ENCODE data around the gene IDI2. TPM values are rescaled to one million over a fixed set of nuclear protein-coding genes. Genes with fewer than 3 reads are reported as not detected.
"Not testable (repeated sequence)": the region's sequence is repeated elsewhere in the genome, so short reads cannot be mapped to it uniquely, and the experiment has no call there.

Gene IDI2
- total RNA-seq, 2 donors from 2014 or later, result not detected

- TF ChIP-seq CTCF (IDR thresholded peaks at IDR 0.05) (no peak), POLR2AphosphoS5 (IDR thresholded peaks at IDR 0.05) (no peak), POLR2A (IDR thresholded peaks at IDR 0.05) (no peak)
- intact Hi-C loops (cut with DNase I), result loop anchor here (5.0 kb wide), 1 partner anchor 113 kb away; the partner anchor contains the start of gene LARP4B
- Histone ChIP-seq H3K27me3 (replicated peaks; ENCODE audit: insufficient read depth) (no peaks in the 10 kb centered on the region), H3K4me3 (no peak overlapping the region), H3K9me3 (no peaks in the 10 kb centered on the region), H3K27ac (no peak overlapping the region), H3K4me1 (replicated peaks) (peaks cover 3% of the 10 kb centered on the region), H3K36me3 (no peaks in the 10 kb centered on the region)
- no peak for DNase-seq (ENCODE audit: low spot score)
- WGBS, result 83% methylated on average over 4 of the region's 4 CpGs
Measured at GRCh38 chr10:1044964-1045363, 19.3 kb upstream of the IDI2 start.

- intact Hi-C loops (cut with DNase I), result no loop called here
- Histone ChIP-seq H3K4me1 (replicated peaks) (peaks cover 3% of the 10 kb centered on the region), H3K4me3 (no peak overlapping the region), H3K9me3 (no peaks in the 10 kb centered on the region), H3K27me3 (replicated peaks; ENCODE audit: insufficient read depth) (no peaks in the 10 kb centered on the region), H3K27ac (peak overlapping the region in 1 of 2 donors; percentile 25), H3K36me3 (no peaks in the 10 kb centered on the region)
- WGBS, result 87% methylated on average over 4 of the region's 4 CpGs
- TF ChIP-seq POLR2AphosphoS5 (IDR thresholded peaks at IDR 0.05), result no peak
- no peak for TF ChIP-seq POLR2A (IDR thresholded peaks at IDR 0.05)
- TF ChIP-seq CTCF (IDR thresholded peaks at IDR 0.05), result no peak
- no peak for DNase-seq (ENCODE audit: low spot score)
Measured at GRCh38 chr10:1044146-1044545, 18.5 kb upstream of the IDI2 start.

GRCh38 chr10:1043532-1043995 lies 17.9 kb upstream of the IDI2 start:
- no peaks in the 10 kb centered on the region for H3K9me3 ChIP-seq
- TF ChIP-seq CTCF (IDR thresholded peaks at IDR 0.05), result no peak
- TF ChIP-seq POLR2AphosphoS5 (IDR thresholded peaks at IDR 0.05), result peak; percentile 10
- H3K36me3 ChIP-seq, result no peaks in the 10 kb centered on the region
- no peak overlapping the region for H3K4me3 ChIP-seq
- WGBS, result 75% methylated on average over 12 of the region's 12 CpGs
- peak overlapping the region in 1 of 2 donors; percentile 25 for H3K27ac ChIP-seq
- no peak for DNase-seq (ENCODE audit: low spot score)
- H3K27me3 ChIP-seq (replicated peaks; ENCODE audit: insufficient read depth), result no peaks in the 10 kb centered on the region
- intact Hi-C loops (cut with DNase I), result no loop called here
- peaks cover 3% of the 10 kb centered on the region for H3K4me1 ChIP-seq (replicated peaks)

- Histone ChIP-seq H3K9me3 (no peaks in the 10 kb centered on the region), H3K27me3 (replicated peaks; ENCODE audit: insufficient read depth) (no peaks in the 10 kb centered on the region), H3K36me3 (no peaks in the 10 kb centered on the region), H3K4me1 (replicated peaks) (peaks cover 3% of the 10 kb centered on the region), H3K4me3 (no peak overlapping the region), H3K27ac (no peak overlapping the region)
- intact Hi-C loops (cut with DNase I), result no loop called here
- WGBS, result 94% methylated on average over 9 of the region's 9 CpGs
- no peak for DNase-seq (ENCODE audit: low spot score)
- TF ChIP-seq CTCF (IDR thresholded peaks at IDR 0.05), result no peak
- TF ChIP-seq POLR2A (IDR thresholded peaks at IDR 0.05), result no peak
- TF ChIP-seq POLR2AphosphoS5 (IDR thresholded peaks at IDR 0.05), result no peak
Measured at GRCh38 chr10:1041514-1041913, 15.9 kb upstream of the IDI2 start.

- Histone ChIP-seq H3K9me3 (no peaks in the 10 kb centered on the region), H3K4me1 (replicated peaks) (peaks cover 5% of the 10 kb centered on the region), H3K27me3 (replicated peaks; ENCODE audit: insufficient read depth) (no peaks in the 10 kb centered on the region), H3K36me3 (no peaks in the 10 kb centered on the region), H3K27ac (no peak overlapping the region), H3K4me3 (no peak overlapping the region)
- intact Hi-C loops (cut with DNase I), result no loop called here
- TF ChIP-seq POLR2A (IDR thresholded peaks at IDR 0.05) (no peak), POLR2AphosphoS5 (IDR thresholded peaks at IDR 0.05) (no peak), CTCF (IDR thresholded peaks at IDR 0.05) (no peak)
- no peak for DNase-seq (ENCODE audit: low spot score)
- WGBS, result 69% methylated on average over 3 of the region's 3 CpGs
Measured at GRCh38 chr10:1040133-1040532, 14.5 kb upstream of the IDI2 start.

GRCh38 chr10:1038769-1039168 lies 13.1 kb upstream of the IDI2 start:
- intact Hi-C loops (cut with DNase I); H3K36me3 ChIP-seq; DNase-seq (ENCODE audit: low spot score); H3K27me3 ChIP-seq (replicated peaks; ENCODE audit: insufficient read depth); H3K9me3 ChIP-seq; H3K27ac ChIP-seq; H3K4me3 ChIP-seq: not testable (repeated sequence)
- peaks cover 13% of the 10 kb centered on the region for H3K4me1 ChIP-seq (replicated peaks)
- 93% methylated on average over 12 of the region's 20 CpGs for WGBS
